ENCODE results near the gene FRA10AC1.

GRCh38 chr10:93695740-93696139 lies 6.7 kb downstream of the FRA10AC1 start:
- TF ChIP-seq CTCF (IDR thresholded peaks at IDR 0.05) (no peak), POLR2AphosphoS5 (IDR thresholded peaks at IDR 0.05) (no peak)

Measured in transverse colon (tissue), 4 donors.